Neuronal stem cell (in vitro differentiated cells): ENCODE data around the gene NR1H4.

Experiments
- DNase-seq: peaks from one replicate; pipeline ENCODE4 v3.0.0-alpha.2; 2013; ENCODE audit warnings: low spot score
- H2AFZ ChIP-seq: one replicate; pipeline ENCODE4 v1.6.1; 2013; ENCODE audit warnings: mild to moderate bottlenecking, low read length, inconsistent platforms
- H2AK5ac ChIP-seq: 2 replicates; pipeline ENCODE4 v1.6.1; 2013; ENCODE audit warnings: low read depth, mild to moderate bottlenecking, inconsistent platforms, low read length, moderate library complexity, mixed read lengths
- H2BK120ac ChIP-seq: 2 replicates; pipeline ENCODE4 v1.6.1; 2013; ENCODE audit warnings: low read depth, mild to moderate bottlenecking, inconsistent platforms, low read length, moderate library complexity, mixed read lengths
- H2BK12ac ChIP-seq: one replicate; pipeline ENCODE4 v1.6.1; 2013; ENCODE audit warnings: low read length, inconsistent platforms
- H2BK15ac ChIP-seq: 2 replicates; pipeline ENCODE4 v1.6.1; 2013; ENCODE audit warnings: mild to moderate bottlenecking, low read length, inconsistent platforms, mixed read lengths
- H2BK5ac ChIP-seq: one replicate; pipeline ENCODE4 v1.6.1; 2013; ENCODE audit warnings: inconsistent platforms, mild to moderate bottlenecking, low read length, moderate library complexity
- H3K14ac ChIP-seq: one replicate; pipeline ENCODE4 v1.6.1; 2013; ENCODE audit warnings: low read length, inconsistent platforms
- H3K18ac ChIP-seq: 2 replicates; pipeline ENCODE4 v1.6.1; 2013; ENCODE audit warnings: low read length, inconsistent platforms
- H3K23ac ChIP-seq: 2 replicates; pipeline ENCODE4 v1.6.1; 2013; ENCODE audit warnings: low read depth, mild to moderate bottlenecking, mixed read lengths, low read length, inconsistent platforms; ENCODE audit not compliant: poor library complexity
- H3K27ac ChIP-seq: replicated peaks from 3 replicates; pipeline ENCODE4 v1.5.1; 2013; ENCODE audit warnings: low read length, inconsistent platforms
- H3K27me3 ChIP-seq, 3 experiments: 2 replicates each; pipeline ENCODE4 v1.6.1; 2013; ENCODE audit warnings: low read length in 3 of 3, mild to moderate bottlenecking in 2 of 3, inconsistent platforms in 1 of 3, low read depth in 1 of 3, mixed read lengths in 1 of 3, moderate library complexity in 1 of 3; ENCODE audit not compliant: control insufficient read depth in 3 of 3, insufficient read depth in 3 of 3
- H3K36me3 ChIP-seq, 2 donors: replicated peaks in 1 of 2; 2 replicates each; pipeline ENCODE4 v1.6.1; 2013; ENCODE audit warnings: low read length in 2 of 2; ENCODE audit not compliant: control insufficient read depth in 2 of 2, insufficient read depth in 2 of 2
- H3K4ac ChIP-seq: 2 replicates; pipeline ENCODE4 v1.6.1; 2013; ENCODE audit warnings: inconsistent platforms, mild to moderate bottlenecking, low read length, moderate library complexity
- H3K4me1 ChIP-seq, 2 donors: 1 replicate in 1 of 2; 2 replicates in 1 of 2; pipeline ENCODE4 v1.6.1; 2013; ENCODE audit warnings: low read length in 2 of 2, low read depth in 1 of 2; ENCODE audit not compliant: control insufficient read depth in 2 of 2, insufficient read depth in 1 of 2
- H3K4me2 ChIP-seq: one replicate; pipeline ENCODE4 v1.6.1; 2013; ENCODE audit warnings: mild to moderate bottlenecking, low read length, inconsistent platforms; ENCODE audit not compliant: insufficient read depth, poor library complexity, severe bottlenecking
- H3K4me3 ChIP-seq, 2 donors: 2 replicates each; pipeline ENCODE4 v1.5.1; 2013; ENCODE audit warnings: low read length in 2 of 2, mild to moderate bottlenecking in 2 of 2, inconsistent platforms in 1 of 2, moderate library complexity in 1 of 2
- H3K79me1 ChIP-seq: one replicate; pipeline ENCODE4 v1.6.1; 2013; ENCODE audit warnings: low read depth, mild to moderate bottlenecking, inconsistent platforms, low read length, moderate library complexity
- H3K9ac ChIP-seq: one replicate; pipeline ENCODE4 v1.6.1; 2013; ENCODE audit warnings: mild to moderate bottlenecking, low read depth, low read length, inconsistent platforms; ENCODE audit not compliant: poor library complexity
- H3K9me3 ChIP-seq, 2 donors: replicated peaks in 1 of 2; 2 replicates each; pipeline versions ENCODE3 to v1.6.1; 2013; ENCODE audit warnings: low read length in 2 of 2, mild to moderate bottlenecking in 2 of 2, inconsistent platforms in 1 of 2, low read depth in 1 of 2, mixed read lengths in 1 of 2, moderate library complexity in 1 of 2; ENCODE audit not compliant: control insufficient read depth in 2 of 2, insufficient read depth in 1 of 2
- H4K8ac ChIP-seq: one replicate; pipeline ENCODE4 v1.6.1; 2013; ENCODE audit warnings: low read depth, mild to moderate bottlenecking, inconsistent platforms, low read length, moderate library complexity
- H4K91ac ChIP-seq: one replicate; pipeline ENCODE4 v1.6.1; 2013; ENCODE audit warnings: low read length, low read depth, mild to moderate bottlenecking, inconsistent platforms; ENCODE audit not compliant: poor library complexity
- WGBS, 2 donors: extraction: QIAGEN DNeasy Blood & Tissue Kit; methylation state at CpG; one replicate each; pipeline ENCODE4 v1.1.7; 2013; ENCODE audit warnings: missing lambda C conversion rate in 2 of 2, mixed read lengths in 1 of 2; ENCODE audit not compliant: insufficient read length in 2 of 2, insufficient replicate concordance in 1 of 2; ENCODE audit errors: extremely low coverage in 2 of 2; 5-methylcytosine and 5-hydroxymethylcytosine counted together

NR1H4 gene

DNA sequence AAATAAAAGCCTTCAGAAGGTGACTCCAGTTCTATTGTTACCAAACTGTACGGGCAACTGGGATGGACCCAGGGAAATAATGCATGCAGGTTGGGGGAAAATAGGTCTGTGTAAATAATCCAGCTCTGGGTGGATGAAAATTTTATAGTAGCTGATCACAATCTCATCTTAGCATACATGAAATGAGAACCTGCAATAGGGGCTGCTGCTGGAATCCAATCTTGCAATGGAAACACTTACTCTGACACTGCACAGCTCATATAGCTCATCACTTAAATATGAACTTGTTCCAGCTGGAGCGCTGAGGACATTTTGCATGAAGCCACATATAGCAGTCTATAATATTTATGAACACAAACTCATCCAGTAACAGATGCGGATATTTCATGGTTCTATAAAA is 59.7 kb downstream of the NR1H4 start:
- Histone ChIP-seq H3K4ac (no peak overlapping the region), H3K9ac (no peak overlapping the region), H3K4me1 (no peaks in the 10 kb centered on the region), H2AFZ (no peak overlapping the region), H3K79me1 (no peaks in the 10 kb centered on the region), H3K36me3 (no peaks in the 10 kb centered on the region), H4K8ac (no peak overlapping the region), H4K91ac (no peak overlapping the region), H3K4me2 (no peak overlapping the region), H2BK12ac (no peak overlapping the region), H2BK5ac (no peak overlapping the region), H3K27me3 (no peaks in the 10 kb centered on the region), H3K4me3 (no peak overlapping the region), H2AK5ac (no peak overlapping the region), H3K23ac (no peak overlapping the region), H2BK15ac (no peak overlapping the region), H3K18ac (no peak overlapping the region), H3K14ac (no peak overlapping the region), H3K27ac (no peak overlapping the region), H2BK120ac (no peak overlapping the region), H3K9me3 (no peaks in the 10 kb centered on the region)
- no peak for DNase-seq
- whole genome bisulfite sequencing, 2 donors = no CpG with 5 or more reads among the region's 3 CpGs

GRCh38 chr12:100534625-100535227 is 61.1 kb downstream of the NR1H4 start:
- Histone ChIP-seq H2BK15ac (no peak overlapping the region), H4K8ac (no peak overlapping the region), H3K9me3 (no peaks in the 10 kb centered on the region), H3K4me1 (no peaks in the 10 kb centered on the region), H3K4me3 (no peak overlapping the region), H3K9ac (no peak overlapping the region), H3K18ac (no peak overlapping the region), H3K4ac (no peak overlapping the region), H3K79me1 (no peaks in the 10 kb centered on the region), H3K4me2 (no peak overlapping the region), H3K36me3 (no peaks in the 10 kb centered on the region), H3K27ac (no peak overlapping the region), H3K23ac (no peak overlapping the region), H2AK5ac (no peak overlapping the region), H3K27me3 (no peaks in the 10 kb centered on the region), H2BK120ac (no peak overlapping the region), H2AFZ (no peak overlapping the region), H2BK12ac (no peak overlapping the region), H2BK5ac (no peak overlapping the region), H4K91ac (no peak overlapping the region), H3K14ac (no peak overlapping the region)
- WGBS, 2 donors = no CpG with 5 or more reads among the region's 6 CpGs
- DNase-seq = no peak

GRCh38 chr12:100539202-100539601 is 65.5 kb downstream of the NR1H4 start:
- Histone ChIP-seq H4K91ac (no peak overlapping the region), H2BK15ac (no peak overlapping the region), H2BK12ac (no peak overlapping the region), H3K4ac (no peak overlapping the region), H3K9me3 (no peaks in the 10 kb centered on the region), H3K79me1 (no peaks in the 10 kb centered on the region), H3K18ac (no peak overlapping the region), H4K8ac (no peak overlapping the region), H3K9ac (no peak overlapping the region), H2AFZ (no peak overlapping the region), H3K27ac (no peak overlapping the region), H2BK5ac (no peak overlapping the region), H3K4me2 (no peak overlapping the region), H2BK120ac (no peak overlapping the region), H3K14ac (no peak overlapping the region), H3K4me1 (no peaks in the 10 kb centered on the region), H3K27me3 (no peaks in the 10 kb centered on the region), H3K36me3 (no peaks in the 10 kb centered on the region), H2AK5ac (no peak overlapping the region), H3K4me3 (no peak overlapping the region), H3K23ac (no peak overlapping the region)
- DNase-seq = peak; percentile 57
- no CpG with 5 or more reads among the region's 2 CpGs for WGBS, 2 donors

DNA sequence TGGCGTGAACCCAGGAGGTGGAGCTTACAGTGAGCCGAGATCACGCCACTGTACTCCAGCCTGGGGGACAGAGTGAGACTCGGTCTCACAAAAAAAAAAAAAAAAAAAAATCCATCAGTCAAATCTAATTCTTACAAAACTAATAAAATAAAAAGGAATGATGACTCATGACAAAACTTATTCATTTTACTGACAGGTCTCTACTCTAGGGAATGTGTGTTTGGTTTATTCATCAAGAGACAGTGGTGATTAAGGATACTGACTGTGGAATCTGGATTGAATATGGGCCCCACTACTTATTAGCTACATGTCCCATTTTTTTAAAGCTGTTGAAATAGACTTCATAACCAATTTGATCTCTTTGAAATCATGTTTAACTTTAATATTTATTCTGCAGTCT is 70.5 kb downstream of the NR1H4 start:
- DNase-seq = no peak
- Histone ChIP-seq H3K79me1 (no peaks in the 10 kb centered on the region), H3K9ac (no peak overlapping the region), H2BK5ac (no peak overlapping the region), H3K4me2 (no peak overlapping the region), H3K27ac (no peak overlapping the region), H3K27me3 (no peaks in the 10 kb centered on the region), H3K18ac (no peak overlapping the region), H3K9me3 (no peaks in the 10 kb centered on the region), H3K23ac (no peak overlapping the region), H2AK5ac (no peak overlapping the region), H3K4me1 (no peaks in the 10 kb centered on the region), H3K36me3 (no peaks in the 10 kb centered on the region), H2BK12ac (no peak overlapping the region), H4K8ac (no peak overlapping the region), H2BK120ac (no peak overlapping the region), H3K4ac (no peak overlapping the region), H2AFZ (no peak overlapping the region), H2BK15ac (no peak overlapping the region), H4K91ac (no peak overlapping the region), H3K14ac (no peak overlapping the region), H3K4me3 (no peak overlapping the region)
- no CpG with 5 or more reads among the region's 4 CpGs for WGBS, 2 donors
